ENCODE results near the gene C6orf62. TPM values are rescaled to one million over a fixed set of nuclear protein-coding genes. Genes with fewer than 3 reads are reported as not detected.

The C6orf62 gene
- polyA plus RNA-seq, 1 of the 3 experiments (the other 2 are of a cell fraction): 36.0 TPM

DNA sequence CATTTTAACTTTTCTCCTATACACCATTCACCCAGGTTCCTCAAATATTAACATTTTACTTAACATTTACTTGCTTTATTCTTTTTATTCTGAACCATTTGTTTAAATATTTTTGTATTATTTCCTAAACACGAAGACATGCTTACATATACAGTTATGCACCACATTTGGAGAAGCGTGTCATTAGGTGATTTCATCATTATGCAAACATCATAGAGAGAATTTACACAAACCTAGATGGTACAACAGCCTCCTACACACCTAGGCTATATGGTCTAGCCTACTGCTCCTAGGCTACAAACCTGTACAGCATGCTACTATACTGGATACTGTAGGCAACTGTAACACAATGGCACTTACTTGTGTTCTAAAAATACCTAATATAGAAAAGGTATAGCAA lies 58.8 kb downstream of the C6orf62 start:
- no peaks in the 10 kb centered on the region for H3K27me3 ChIP-seq (ENCODE audit: insufficient read depth)
- H3K4me1 ChIP-seq (ENCODE audit: control insufficient read depth in 1 of 2, insufficient read depth in 2 of 2, low read depth in 1 of 2, low read length in 1 of 2): peaks cover 3% of the 10 kb centered on the region in 2 experiments; a peak in 2 of 4 replicates
- CTCF ChIA-PET: no interaction called here
- no peak for DNase-seq
- no peak overlapping the region for H3K4me3 ChIP-seq (ENCODE audit: low read depth in 2 of 2, low read length in 1 of 2)
- H3K4me2 ChIP-seq: no peak overlapping the region
- H3K9ac ChIP-seq: no peak overlapping the region
- H3K36me3 ChIP-seq (replicated peaks in 1 of 2; ENCODE audit: control insufficient read depth in 1 of 2, insufficient read depth in 2 of 2, low read length in 1 of 2): peaks cover 68 to 74% of the 10 kb centered on the region in 2 experiments
- no peak overlapping the region for H2AFZ ChIP-seq (ENCODE audit: low read depth)
- POLR2A ChIA-PET: no interaction called here
- peaks cover 40% of the 10 kb centered on the region for H3K79me2 ChIP-seq (ENCODE audit: insufficient read depth)
- H3K9me2 ChIP-seq: no peaks in the 10 kb centered on the region
- TF ChIP-seq IRF3 (IDR thresholded peaks at IDR 0.05; ENCODE audit: low read depth, low read length) (no peak), PBX3 (IDR thresholded peaks at IDR 0.05) (no peak), RXRA (IDR thresholded peaks at IDR 0.05; ENCODE audit: borderline replicate concordance, low read depth) (no peak), TEAD4 (IDR thresholded peaks at IDR 0.05; ENCODE audit: borderline replicate concordance, insufficient read depth) (no peak), RAD21 (IDR thresholded peaks at IDR 0.05; ENCODE audit: low read length) (no peak), MEF2A (IDR thresholded peaks at IDR 0.05; ENCODE audit: borderline replicate concordance, low read depth) (no peak)
- no peaks in the 10 kb centered on the region for H4K20me1 ChIP-seq (ENCODE audit: insufficient read depth)
- no peak overlapping the region for H3K27ac ChIP-seq (ENCODE audit: low read depth in 2 of 2, low read length in 1 of 2)
- 84% methylated on average over 2 of the region's 2 CpGs for WGBS (ENCODE audit: low lambda C conversion rate)
- H3K9me3 ChIP-seq: no peaks in the 10 kb centered on the region
- no peaks in the 10 kb centered on the region for H3F3A ChIP-seq (replicated peaks; ENCODE audit: insufficient read depth)

DNA sequence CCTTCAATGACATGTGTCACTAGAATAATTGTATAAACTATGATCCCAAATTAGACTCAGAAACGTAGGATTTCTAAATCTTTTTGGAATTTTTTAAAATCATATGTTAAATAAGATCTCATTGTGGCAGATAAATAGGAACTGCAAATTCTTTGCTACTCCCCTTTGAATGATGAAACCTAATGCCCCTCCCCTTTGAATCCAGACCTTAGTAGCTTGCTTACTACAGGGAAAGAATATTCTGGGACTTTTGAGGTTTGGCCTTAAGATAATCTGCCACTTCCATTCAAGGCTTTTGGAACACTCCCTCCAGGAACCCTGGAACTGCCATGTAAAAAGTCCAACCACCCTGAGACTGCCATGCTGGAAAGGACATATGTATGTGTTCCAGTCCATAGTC lies 59.4 kb downstream of the C6orf62 start:
- no peak overlapping the region for H2AFZ ChIP-seq (ENCODE audit: low read depth)
- TF ChIP-seq ZBTB33 (IDR thresholded peaks at IDR 0.05; ENCODE audit: borderline replicate concordance, low read depth): no peak
- TF ChIP-seq PBX3 (IDR thresholded peaks at IDR 0.05): no peak
- TF ChIP-seq YY1 (IDR thresholded peaks at IDR 0.05; ENCODE audit: low read depth): no peak
- no peak for TF ChIP-seq RXRA (IDR thresholded peaks at IDR 0.05; ENCODE audit: borderline replicate concordance, low read depth)
- no peak for TF ChIP-seq FOSL2 (IDR thresholded peaks at IDR 0.05; ENCODE audit: borderline replicate concordance, low read depth)
- TF ChIP-seq FOXM1 (IDR thresholded peaks at IDR 0.05; ENCODE audit: low read depth): no peak
- no peak for TF ChIP-seq FOXJ3 (CRISPR knock-in tag; IDR thresholded peaks at IDR 0.05)
- no peak for TF ChIP-seq POLR2AphosphoS5 (IDR thresholded peaks at IDR 0.05; ENCODE audit: low read depth, low read length)
- TF ChIP-seq CHD2 (IDR thresholded peaks at IDR 0.05; ENCODE audit: low read length, partially characterized antibody): no peak
- no peak for TF ChIP-seq RCOR1 (IDR thresholded peaks at IDR 0.05; ENCODE audit: low read length)
- no peak for TF ChIP-seq SMC3 (IDR thresholded peaks at IDR 0.05; ENCODE audit: low read depth, low read length)
- H3K4me3 ChIP-seq (ENCODE audit: low read depth in 2 of 2, low read length in 1 of 2): no peak overlapping the region
- ChIA-PET POLR2A (no interaction called here), CTCF (interaction anchor here (1.4 kb wide), 1 partner anchor 79 kb away, joined by 4 read pairs; no protein-coding TSS in a partner anchor)
- peaks cover 34% of the 10 kb centered on the region for H3K79me2 ChIP-seq (ENCODE audit: insufficient read depth)
- no peaks in the 10 kb centered on the region for H3K9me3 ChIP-seq
- H3K27ac ChIP-seq (ENCODE audit: low read depth in 2 of 2, low read length in 1 of 2): no peak overlapping the region
- H3K4me1 ChIP-seq (ENCODE audit: control insufficient read depth in 1 of 2, insufficient read depth in 2 of 2, low read depth in 1 of 2, low read length in 1 of 2): no peaks in the 10 kb centered on the region; a peak in 2 of 4 replicates
- DNase-seq: no peak
- no peak overlapping the region for H3K9ac ChIP-seq
- H3K36me3 ChIP-seq (replicated peaks in 1 of 2; ENCODE audit: control insufficient read depth in 1 of 2, insufficient read depth in 2 of 2, low read length in 1 of 2): peaks cover 69 to 71% of the 10 kb centered on the region in 2 experiments
- no peaks in the 10 kb centered on the region for H3K9me2 ChIP-seq
- no peaks in the 10 kb centered on the region for H4K20me1 ChIP-seq (ENCODE audit: insufficient read depth)
- no peaks in the 10 kb centered on the region for H3K27me3 ChIP-seq (ENCODE audit: insufficient read depth)
- H3F3A ChIP-seq (replicated peaks; ENCODE audit: insufficient read depth): no peaks in the 10 kb centered on the region
- H3K4me2 ChIP-seq: no peak overlapping the region
- 81% methylated on average over 1 of the region's 1 CpG for WGBS (ENCODE audit: low lambda C conversion rate)
